ENCODE measurements around the gene SLC6A3.
"Not testable (repeated sequence)": the region's sequence is repeated elsewhere in the genome, so short reads cannot be mapped to it uniquely, and the experiment has no call there.

SLC6A3 gene

GRCh38 chr5:1422522-1422921, 22.7 kb downstream of the SLC6A3 start:
- FAIRE-seq; DNase-seq (ENCODE audit: insufficient read length, low spot score): not testable (repeated sequence)

- DNase-seq (ENCODE audit: insufficient read length, low spot score) (no peak), FAIRE-seq (no peak)
Observed at GRCh38 chr5:1421521-1422341, 23.5 kb downstream of the SLC6A3 start.

GRCh38 chr5:1420211-1421195, 24.7 kb downstream of the SLC6A3 start:
- no peak for FAIRE-seq
- no peak for DNase-seq (ENCODE audit: insufficient read length, low spot score)

- FAIRE-seq = no peak
Observed at GRCh38 chr5:1419476-1420210, 25.6 kb downstream of the SLC6A3 start.

GRCh38 chr5:1418921-1419280, 26.3 kb downstream of the SLC6A3 start:
- FAIRE-seq = no peak
- DNase-seq (ENCODE audit: insufficient read length, low spot score) = no peak

More at GRCh38 chr5:1419476-1420210, 25.6 kb downstream of the SLC6A3 start:
- DNase-seq (ENCODE audit: insufficient read length, low spot score) = no peak

GRCh38 chr5:1418238-1418920, 26.9 kb downstream of the SLC6A3 start:
- FAIRE-seq = no peak

GRCh38 chr5:1417586-1418225, 27.5 kb downstream of the SLC6A3 start:
- FAIRE-seq = no peak
- no peak for DNase-seq (ENCODE audit: insufficient read length, low spot score)

More at GRCh38 chr5:1418238-1418920, 26.9 kb downstream of the SLC6A3 start:
- no peak for DNase-seq (ENCODE audit: insufficient read length, low spot score)

GRCh38 chr5:1416856-1417469, 28.3 kb downstream of the SLC6A3 start:
- FAIRE-seq (no peak), DNase-seq (ENCODE audit: insufficient read length, low spot score) (no peak)

- DNase-seq (ENCODE audit: insufficient read length, low spot score) = no peak
- FAIRE-seq = no peak
Observed at GRCh38 chr5:1415626-1416360, 29.4 kb downstream of the SLC6A3 start.

- no peak for DNase-seq (ENCODE audit: insufficient read length, low spot score)
- FAIRE-seq = no peak
Observed at GRCh38 chr5:1415059-1415425, 30.2 kb downstream of the SLC6A3 start.

- DNase-seq (ENCODE audit: insufficient read length, low spot score) (peak; percentile 39), FAIRE-seq (no peak)
Observed at GRCh38 chr5:1414311-1415058, 30.8 kb downstream of the SLC6A3 start.

GRCh38 chr5:1413611-1414241, 31.5 kb downstream of the SLC6A3 start:
- DNase-seq (ENCODE audit: insufficient read length, low spot score) (no peak), FAIRE-seq (no peak)

GRCh38 chr5:1413211-1413610, 32.0 kb downstream of the SLC6A3 start:
- no peak for FAIRE-seq

GRCh38 chr5:1412621-1413020, 32.6 kb downstream of the SLC6A3 start:
- no peak for DNase-seq (ENCODE audit: insufficient read length, low spot score)
- no peak for FAIRE-seq

More at GRCh38 chr5:1413211-1413610, 32.0 kb downstream of the SLC6A3 start:
- DNase-seq (ENCODE audit: insufficient read length, low spot score) = no peak

- no peak for FAIRE-seq
- DNase-seq (ENCODE audit: insufficient read length, low spot score) = no peak
Observed at GRCh38 chr5:1412163-1412562, 33.1 kb downstream of the SLC6A3 start.

GRCh38 chr5:1411099-1411498, 34.1 kb downstream of the SLC6A3 start:
- DNase-seq (ENCODE audit: insufficient read length, low spot score) = no peak
- FAIRE-seq = no peak

Measured in GM19239 (cell line).